ENCODE data around the gene NXF1.
"Not testable (repeated sequence)": the region's sequence is repeated elsewhere in the genome, so short reads cannot be mapped to it uniquely, and the experiment has no call there.

Gene NXF1

GRCh38 chr11:62805076-62805892 lies at the start of gene NXF1:
TSS of gene NXF1 (minus strand) at chr11:62805440. CDS start at chr11:62805356, 84 bp downstream.
- peak; percentile 92 for DNase-seq (ENCODE audit: low read depth in 2 of 2)

- no peak for DNase-seq (ENCODE audit: low read depth in 2 of 2)
Observed at GRCh38 chr11:62854013-62854824, 49.0 kb upstream of the NXF1 start.

GRCh38 chr11:62853279-62853965 lies 48.2 kb upstream of the NXF1 start:
- DNase-seq (ENCODE audit: low read depth in 2 of 2), result no peak

GRCh38 chr11:62852523-62853188 lies 47.4 kb upstream of the NXF1 start:
- no peak for DNase-seq (ENCODE audit: low read depth in 2 of 2)

GRCh38 chr11:62851807-62852522 lies 46.7 kb upstream of the NXF1 start:
- no peak for DNase-seq (ENCODE audit: low read depth in 2 of 2)

GRCh38 chr11:62850911-62851806 lies 45.9 kb upstream of the NXF1 start:
- DNase-seq (ENCODE audit: low read depth in 2 of 2), result no peak

- DNase-seq (ENCODE audit: low read depth in 2 of 2), result no peak
Observed at GRCh38 chr11:62847767-62848314, 42.6 kb upstream of the NXF1 start.

- DNase-seq (ENCODE audit: low read depth in 2 of 2), result no peak
Observed at GRCh38 chr11:62846177-62846576, 40.9 kb upstream of the NXF1 start.

GRCh38 chr11:62844154-62844553 lies 38.9 kb upstream of the NXF1 start:
- no peak for DNase-seq (ENCODE audit: low read depth in 2 of 2)

- DNase-seq (ENCODE audit: low read depth in 2 of 2), result no peak
Observed at GRCh38 chr11:62843466-62843865, 38.2 kb upstream of the NXF1 start.

GRCh38 chr11:62842891-62843290 lies 37.7 kb upstream of the NXF1 start:
- not testable (repeated sequence) for DNase-seq (ENCODE audit: low read depth in 2 of 2)

GRCh38 chr11:62842171-62842741 lies 37.0 kb upstream of the NXF1 start:
- no peak for DNase-seq (ENCODE audit: low read depth in 2 of 2)

GRCh38 chr11:62841361-62842170 lies 36.3 kb upstream of the NXF1 start:
- DNase-seq (ENCODE audit: low read depth in 2 of 2), result peak; percentile 61 to 64

- peak; percentile 48 to 58 for DNase-seq (ENCODE audit: low read depth in 2 of 2)
Observed at GRCh38 chr11:62840721-62841360, 35.6 kb upstream of the NXF1 start.

GRCh38 chr11:62839050-62839945 lies 34.1 kb upstream of the NXF1 start, which contains the start of gene WDR74:
TSS of gene WDR74 (minus strand) at chr11:62839590. CDS start at chr11:62839570, 20 bp downstream.
- peak; percentile 79 to 82 for DNase-seq (ENCODE audit: low read depth in 2 of 2)

GRCh38 chr11:62835336-62835735 lies 30.1 kb upstream of the NXF1 start:
- DNase-seq (ENCODE audit: low read depth in 2 of 2), result no peak
